Stomach smooth muscle (tissue), 2 donors: ENCODE data around the gene IGFLR1.

ENCODE experiments used
- H3K27ac ChIP-seq: one replicate; pipeline ENCODE4 v1.7.0; 2013; ENCODE audit warnings: mild to moderate bottlenecking, low read length, inconsistent platforms
- H3K27me3 ChIP-seq, 2 donors: one replicate each; pipeline ENCODE4 v1.7.0; 2013; ENCODE audit warnings: low read length in 2 of 2; ENCODE audit not compliant: insufficient read depth in 2 of 2, control insufficient read depth in 1 of 2
- H3K36me3 ChIP-seq, 2 donors: one replicate each; pipeline ENCODE4 v1.7.0; 2013; ENCODE audit warnings: low read length in 2 of 2; ENCODE audit not compliant: control insufficient read depth in 2 of 2, insufficient read depth in 2 of 2
- H3K4me1 ChIP-seq: one replicate; pipeline ENCODE4 v1.7.0; 2013; ENCODE audit warnings: low read length; ENCODE audit not compliant: control insufficient read depth, insufficient read depth
- H3K4me3 ChIP-seq, 2 donors: one replicate each; pipeline ENCODE4 v1.7.0; 2013; ENCODE audit warnings: low read length in 2 of 2
- H3K9ac ChIP-seq, 2 donors: one replicate each; pipeline ENCODE4 v1.7.0; 2013; ENCODE audit warnings: low read length in 2 of 2, mild to moderate bottlenecking in 1 of 2
- H3K9me3 ChIP-seq, 2 donors: one replicate each; pipeline ENCODE4 v1.7.0; 2013; ENCODE audit warnings: low read length in 2 of 2; ENCODE audit not compliant: control insufficient read depth in 2 of 2
- donor health status: healthy.
- donor health status: Pancreatic carcinoma.

The IGFLR1 gene

DNA sequence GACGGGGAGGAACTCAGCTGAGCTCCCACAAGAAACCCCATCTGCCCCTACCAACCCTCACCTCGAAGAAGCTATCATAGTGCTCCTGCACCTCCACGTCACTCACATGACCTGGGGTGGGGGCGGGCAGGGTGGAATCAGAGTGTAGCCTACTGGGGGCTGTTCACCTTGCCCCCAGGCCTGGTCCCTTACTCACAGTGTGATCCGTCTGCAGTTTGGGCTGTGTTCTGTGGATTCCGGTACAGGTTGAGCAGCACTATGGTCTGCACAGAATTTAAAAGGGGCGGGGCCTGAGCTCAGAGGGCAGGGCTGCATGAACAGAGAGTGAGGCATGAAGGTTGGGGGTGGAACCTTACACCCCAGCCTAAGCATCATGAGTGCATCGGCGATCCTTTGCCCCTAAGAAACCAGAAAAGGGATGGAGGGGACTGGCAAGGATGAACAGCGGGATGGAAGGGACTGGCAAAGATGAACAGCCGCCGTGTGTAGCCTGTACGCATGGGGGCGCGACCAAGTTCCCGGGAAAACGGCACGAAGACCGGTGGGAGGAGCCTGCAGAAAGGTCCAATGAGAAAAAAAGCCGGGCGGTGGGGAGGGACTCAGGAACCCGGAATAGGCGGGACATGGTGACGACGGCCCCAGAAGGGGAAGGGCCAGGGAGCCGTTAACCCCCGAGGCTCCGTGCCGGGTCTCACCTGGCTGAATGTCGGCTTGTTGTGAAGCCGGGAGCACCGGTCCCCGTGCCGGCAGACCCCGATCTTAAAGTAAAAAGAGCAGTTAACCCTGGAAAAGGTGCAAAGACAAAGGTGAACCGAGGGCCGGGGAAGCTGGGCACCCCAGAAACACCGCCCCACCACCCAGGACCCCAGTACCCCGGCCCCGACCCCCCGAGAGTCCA, 2.4 kb upstream of the IGFLR1 start:
- Histone ChIP-seq H3K4me3 (peak overlapping the region; percentile 85 to 94), H3K9me3 (no peaks in the 10 kb centered on the region), H3K9ac (peak overlapping the region; percentile 97 to 99), H3K36me3 (peaks cover 6 to 8% of the 10 kb centered on the region in 2 donors), H3K27me3 (no peaks in the 10 kb centered on the region), H3K4me1 (peaks cover 52% of the 10 kb centered on the region), H3K27ac (peak overlapping the region; percentile 100)

DNA sequence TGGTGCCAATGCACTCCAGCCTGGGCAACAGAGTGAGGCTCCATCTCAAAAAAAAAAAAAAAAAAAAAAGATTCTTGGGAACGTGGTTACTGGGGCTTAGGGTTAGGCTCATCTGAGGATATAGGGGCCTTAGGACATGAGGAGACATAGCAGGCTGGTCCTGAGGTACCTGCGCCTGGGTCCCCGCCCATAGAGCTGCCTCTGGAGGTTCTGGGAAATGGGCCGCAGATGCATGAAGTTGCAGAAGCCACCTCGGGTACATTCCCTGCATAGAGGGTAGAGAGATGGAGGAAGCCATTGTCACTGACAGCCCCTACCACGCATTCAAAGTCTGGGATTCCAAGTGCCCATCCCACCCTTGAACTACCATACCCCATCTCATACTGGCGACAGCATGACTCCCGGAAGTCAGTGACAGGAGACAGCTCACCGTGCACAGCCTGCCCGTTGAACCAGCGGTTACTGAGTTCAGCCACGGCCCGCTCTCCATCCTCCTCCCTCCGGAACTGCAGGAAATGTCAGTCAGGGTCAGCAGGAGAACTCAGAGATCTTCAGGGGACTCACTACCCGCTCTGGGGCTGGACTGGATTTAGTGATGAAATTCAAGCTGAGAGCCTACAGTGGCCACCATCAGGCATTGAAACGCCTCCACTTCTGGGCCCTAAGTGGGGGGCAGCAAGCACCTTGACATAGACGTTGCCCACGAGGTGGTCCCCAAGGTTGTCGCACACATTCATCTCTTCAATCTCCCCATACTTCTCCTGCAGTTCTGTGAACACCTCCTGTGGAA, 1.6 kb upstream of the IGFLR1 start:
- Histone ChIP-seq H3K27me3 (no peaks in the 10 kb centered on the region), H3K36me3 (peaks cover 6 to 10% of the 10 kb centered on the region in 2 donors), H3K9me3 (no peaks in the 10 kb centered on the region), H3K4me3 (peak overlapping the region; percentile 23 to 94), H3K9ac (peak overlapping the region in 1 of 2 donors; percentile 36), H3K27ac (peak overlapping the region; percentile 100), H3K4me1 (peaks cover 48% of the 10 kb centered on the region)

DNA sequence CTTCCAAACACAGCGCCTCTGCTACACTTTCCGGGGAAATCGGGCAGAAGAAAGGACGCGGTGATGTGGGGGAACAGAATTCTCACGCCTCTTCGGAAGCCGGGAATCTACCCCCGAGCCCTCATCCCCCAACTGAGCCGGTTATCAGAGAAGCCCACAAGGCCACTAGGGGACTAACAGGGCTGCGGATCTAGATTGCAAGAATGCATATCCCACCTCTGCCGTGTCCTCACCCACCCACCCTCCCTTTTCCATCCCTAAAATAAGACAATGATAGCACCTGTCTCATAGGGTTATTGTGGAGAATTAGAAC, 1.1 kb downstream of the IGFLR1 start:
- peak overlapping the region; percentile 81 for H3K27ac ChIP-seq
- no peaks in the 10 kb centered on the region for H3K9me3 ChIP-seq
- H3K36me3 ChIP-seq, result peaks cover 23 to 24% of the 10 kb centered on the region in 2 donors
- peak overlapping the region; percentile 72 to 74 for H3K9ac ChIP-seq
- peaks cover 36% of the 10 kb centered on the region for H3K4me1 ChIP-seq
- peak overlapping the region; percentile 70 to 88 for H3K4me3 ChIP-seq
- no peaks in the 10 kb centered on the region for H3K27me3 ChIP-seq

DNA sequence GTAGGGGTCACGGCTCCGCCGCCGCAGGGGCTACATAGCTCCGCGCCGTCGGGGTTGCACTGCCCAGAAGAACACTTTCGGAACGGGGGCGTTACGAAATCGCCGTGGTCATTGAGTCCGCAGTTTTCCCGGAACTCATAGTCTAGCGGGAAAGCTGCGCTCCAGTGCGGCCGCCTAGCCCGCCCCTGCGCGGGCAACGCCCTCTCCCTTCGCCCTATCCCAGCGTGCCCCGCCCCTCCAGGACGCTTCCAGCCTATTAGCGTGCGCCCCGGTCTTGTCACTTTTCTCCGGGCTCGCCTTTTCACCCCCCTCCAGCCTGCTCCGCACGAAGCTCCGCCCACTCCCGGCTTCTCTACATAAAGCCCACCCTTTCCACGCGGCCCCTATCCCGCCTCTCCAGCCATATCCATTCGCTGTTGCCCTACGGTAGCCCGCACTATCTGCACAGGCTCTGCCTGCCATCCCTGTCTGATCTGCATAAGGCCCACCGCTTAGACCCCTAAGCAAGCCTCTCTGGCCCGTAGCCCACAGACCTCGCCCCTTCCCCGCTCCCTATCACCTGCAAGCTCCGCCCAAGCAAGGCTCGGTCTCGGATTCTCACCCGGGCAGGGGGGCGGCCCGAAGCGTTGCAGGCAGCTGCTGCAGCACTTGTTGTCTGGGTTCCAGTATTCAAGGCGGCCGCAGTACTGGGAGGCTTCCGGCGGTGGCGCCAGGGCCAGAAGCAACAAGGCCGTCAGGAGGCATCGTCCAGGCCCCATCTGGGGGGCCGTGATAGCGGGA, 1.6 kb downstream of the IGFLR1 start:
- peaks cover 31% of the 10 kb centered on the region for H3K4me1 ChIP-seq
- peak overlapping the region; percentile 81 for H3K27ac ChIP-seq
- H3K9me3 ChIP-seq, result no peaks in the 10 kb centered on the region
- peak overlapping the region; percentile 78 to 88 for H3K4me3 ChIP-seq
- H3K9ac ChIP-seq, result peak overlapping the region; percentile 72 to 89
- no peaks in the 10 kb centered on the region for H3K27me3 ChIP-seq
- peaks cover 24 to 25% of the 10 kb centered on the region in 2 donors for H3K36me3 ChIP-seq

DNA sequence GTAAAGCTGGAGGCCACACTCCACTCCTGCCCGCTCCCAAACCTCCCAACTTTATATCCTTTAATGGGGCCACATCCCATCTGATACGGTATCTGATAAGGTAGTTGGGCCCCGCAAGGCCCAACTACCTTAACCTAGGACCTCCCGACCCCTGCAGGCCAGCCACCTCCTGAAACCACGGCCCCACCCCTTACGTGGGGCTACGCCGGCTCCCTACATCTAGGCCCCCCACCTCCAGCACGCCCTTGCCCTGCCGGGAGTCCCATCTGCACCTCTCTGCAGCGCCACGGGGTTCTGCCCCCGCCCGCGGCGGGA, 2.2 kb downstream of the IGFLR1 start:
- Histone ChIP-seq H3K4me1 (peaks cover 31% of the 10 kb centered on the region), H3K27ac (peak overlapping the region; percentile 66), H3K36me3 (peaks cover 29% of the 10 kb centered on the region in 2 donors), H3K9ac (peak overlapping the region; percentile 55 to 89), H3K4me3 (peak overlapping the region; percentile 78 to 88), H3K27me3 (no peaks in the 10 kb centered on the region), H3K9me3 (no peaks in the 10 kb centered on the region)

DNA sequence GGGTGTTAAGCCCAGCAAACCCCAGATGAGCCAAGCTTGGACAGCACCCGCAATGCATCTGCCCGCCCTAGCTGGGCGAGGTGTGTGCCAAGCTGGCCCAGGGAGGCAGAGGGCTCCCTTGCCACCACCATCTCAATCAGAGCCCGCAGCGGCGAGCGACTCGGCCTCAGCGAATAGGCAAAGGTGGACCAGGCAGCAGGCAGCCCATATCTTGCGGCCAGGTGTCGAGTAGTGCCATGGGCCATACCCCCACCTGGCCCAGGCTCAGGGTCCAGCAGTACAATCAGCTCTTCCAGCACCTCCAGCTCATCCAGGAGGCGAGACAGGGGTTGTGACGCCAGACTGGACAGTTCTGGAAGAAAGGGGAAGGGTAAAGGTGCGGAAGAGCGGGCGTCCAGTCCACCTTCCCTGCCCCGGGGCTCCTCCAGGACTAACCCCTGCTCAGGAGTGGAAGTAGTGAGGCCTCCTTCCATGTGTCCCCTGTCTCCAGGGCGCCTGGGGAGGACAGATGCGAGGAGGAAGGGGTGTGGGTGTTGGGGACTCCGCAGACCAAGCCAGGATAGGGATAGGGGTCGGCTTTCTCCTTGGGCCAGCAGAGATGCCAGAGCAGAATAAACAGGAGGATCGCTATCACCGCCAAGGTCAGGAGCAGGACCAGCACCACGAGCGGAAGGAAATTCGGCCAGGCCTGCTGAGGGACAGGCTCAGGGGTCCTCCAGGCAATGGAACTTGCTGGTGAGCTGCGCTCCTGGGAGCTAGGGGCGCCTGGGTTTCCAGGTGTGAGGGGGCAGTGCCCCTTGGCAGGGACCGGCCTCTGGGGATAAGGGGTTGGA, 2.8 kb downstream of the IGFLR1 start:
- peak overlapping the region; percentile 66 for H3K27ac ChIP-seq
- peaks cover 33 to 34% of the 10 kb centered on the region in 2 donors for H3K36me3 ChIP-seq
- H3K9me3 ChIP-seq, result no peaks in the 10 kb centered on the region
- H3K9ac ChIP-seq, result peak overlapping the region; percentile 55 to 89
- no peaks in the 10 kb centered on the region for H3K27me3 ChIP-seq
- H3K4me3 ChIP-seq, result peak overlapping the region; percentile 78 to 88
- H3K4me1 ChIP-seq, result peaks cover 29% of the 10 kb centered on the region

GRCh38 chr19:35738887-35739229, 3.4 kb downstream of the IGFLR1 start:
- Histone ChIP-seq H3K4me1 (peaks cover 22% of the 10 kb centered on the region), H3K9me3 (no peaks in the 10 kb centered on the region), H3K4me3 (no peak overlapping the region), H3K27me3 (no peaks in the 10 kb centered on the region), H3K9ac (no peak overlapping the region), H3K27ac (no peak overlapping the region), H3K36me3 (peaks cover 35 to 40% of the 10 kb centered on the region in 2 donors)

- Histone ChIP-seq H3K27me3 (no peaks in the 10 kb centered on the region), H3K9ac (no peak overlapping the region), H3K27ac (no peak overlapping the region), H3K4me3 (no peak overlapping the region), H3K36me3 (peaks cover 35 to 43% of the 10 kb centered on the region in 2 donors), H3K4me1 (peaks cover 21% of the 10 kb centered on the region), H3K9me3 (no peaks in the 10 kb centered on the region)
These were observed 4.0 kb downstream of the IGFLR1 start for GRCh38 chr19:35738021-35738886.

- Histone ChIP-seq H3K27ac (no peak overlapping the region), H3K36me3 (peaks cover 30 to 40% of the 10 kb centered on the region in 2 donors), H3K27me3 (no peaks in the 10 kb centered on the region), H3K9ac (no peak overlapping the region), H3K4me3 (no peak overlapping the region), H3K9me3 (no peaks in the 10 kb centered on the region), H3K4me1 (peaks cover 14% of the 10 kb centered on the region)
These were observed 5.1 kb downstream of the IGFLR1 start for GRCh38 chr19:35736913-35737886.
